HG02943 (cell line): ENCODE data around the gene DNAJB2.
A peak's percentile ranks its signal among the peaks of the same experiment; 100 is the strongest.
"Not testable (repeated sequence)": the region's sequence is repeated elsewhere in the genome, so short reads cannot be mapped to it uniquely, and the experiment has no call there.

Experiments used
- ATAC-seq: cut with Tn5 transposase; IDR thresholded peaks from one replicate; pipeline ENCODE4 v1.9.1; 2021; ENCODE audit warnings: mild to moderate bottlenecking, low read depth, moderate library complexity; ENCODE audit not compliant: unreplicated experiment

DNAJB2 gene

GRCh38 chr2:219254590-219255201 is 24.5 kb upstream of the DNAJB2 start:
- ATAC-seq, result peak; percentile 23

- ATAC-seq, result not testable (repeated sequence)
Observed at GRCh38 chr2:219258942-219259341, 20.2 kb upstream of the DNAJB2 start.

GRCh38 chr2:219261024-219261855 is 17.9 kb upstream of the DNAJB2 start:
- no peak for ATAC-seq

GRCh38 chr2:219266232-219266631 is 12.9 kb upstream of the DNAJB2 start:
- ATAC-seq, result no peak

GRCh38 chr2:219266886-219267285 is 12.3 kb upstream of the DNAJB2 start:
- no peak for ATAC-seq

GRCh38 chr2:219268294-219268693 is 10.9 kb upstream of the DNAJB2 start:
- no peak for ATAC-seq

- ATAC-seq, result no peak
Observed at GRCh38 chr2:219269362-219270054, 9.7 kb upstream of the DNAJB2 start.

GRCh38 chr2:219270055-219270372 is 9.2 kb upstream of the DNAJB2 start:
- ATAC-seq, result no peak

GRCh38 chr2:219271021-219271420 is 8.1 kb upstream of the DNAJB2 start:
- no peak for ATAC-seq

GRCh38 chr2:219272356-219272755 is 6.8 kb upstream of the DNAJB2 start:
- ATAC-seq, result no peak

GRCh38 chr2:219272995-219273394 is 6.2 kb upstream of the DNAJB2 start:
- ATAC-seq, result no peak

- no peak for ATAC-seq
Observed at GRCh38 chr2:219273937-219274336, 5.2 kb upstream of the DNAJB2 start.

- no peak for ATAC-seq
Observed at GRCh38 chr2:219274361-219274921, 4.7 kb upstream of the DNAJB2 start.

GRCh38 chr2:219277703-219278654 is 1.2 kb upstream of the DNAJB2 start:
- no peak for ATAC-seq

GRCh38 chr2:219278655-219279150 is 463 bp upstream of the DNAJB2 start:
- no peak for ATAC-seq

GRCh38 chr2:219279916-219280516 is 850 bp downstream of the DNAJB2 start:
- ATAC-seq, result no peak

- no peak for ATAC-seq
Observed at GRCh38 chr2:219280651-219281050, 1.5 kb downstream of the DNAJB2 start.

GRCh38 chr2:219281588-219281987 is 2.4 kb downstream of the DNAJB2 start:
- no peak for ATAC-seq

GRCh38 chr2:219282375-219282774 is 3.2 kb downstream of the DNAJB2 start:
- ATAC-seq, result no peak
